ENCODE measurements around the gene SLIT3. TPM values are rescaled to one million over a fixed set of nuclear protein-coding genes. Genes with fewer than 3 reads are reported as not detected.

The SLIT3 gene
- total and polyA plus RNA-seq, 10 of the 15 experiments (the other 5 are each of a cell fraction or from before 2014, with no cell fraction given) = 0.05 TPM; not detected in 9

DNA sequence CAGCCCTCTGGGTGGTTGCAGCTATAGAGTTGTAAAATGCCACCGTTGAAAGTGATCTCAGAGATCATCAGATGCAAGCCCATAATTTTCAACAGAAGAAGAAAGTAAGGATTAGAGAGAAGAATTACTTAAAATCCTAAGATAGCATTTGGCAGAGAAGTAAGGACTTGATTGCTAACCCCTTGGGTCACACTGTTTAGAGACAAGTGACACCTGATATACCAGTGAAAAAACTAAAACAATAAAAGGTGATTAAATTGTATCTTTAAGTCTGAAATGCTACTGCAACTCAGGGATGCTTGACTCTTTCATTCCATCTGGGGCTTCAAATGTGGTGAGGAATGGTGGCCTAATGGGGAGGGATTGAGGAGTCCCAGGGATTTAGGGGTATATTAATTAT lies 440.9 kb downstream of the SLIT3 start:
- Histone ChIP-seq H3K27me3 (replicated peaks in 1 of 2; ENCODE audit: control insufficient read depth in 2 of 2, insufficient read depth in 2 of 2, low read length in 1 of 2) (0 out of 4 replicates have a peak, but pooled peaks cover 0 to 1% of the 10 kb centered on the region in 2 experiments), H3K9me3 (replicated peaks; ENCODE audit: control insufficient read depth, insufficient read depth, low read length) (no peaks in the 10 kb centered on the region), H3K36me3 (ENCODE audit: control insufficient read depth in 2 of 2, insufficient read depth in 2 of 2, low read length in 1 of 2) (no peaks in the 10 kb centered on the region), H4K20me1 (ENCODE audit: control insufficient read depth, insufficient read depth) (no peaks in the 10 kb centered on the region), H3K9ac (ENCODE audit: control insufficient read depth, insufficient read depth, low read length) (no peak overlapping the region), H3K79me2 (ENCODE audit: control insufficient read depth, insufficient read depth, low read length) (no peaks in the 10 kb centered on the region), H3K27ac (ENCODE audit: control insufficient read depth, insufficient read depth) (no peak overlapping the region), H3K4me1 (ENCODE audit: control insufficient read depth, insufficient read depth, low read length) (no peaks in the 10 kb centered on the region), H3K4me3 (no peak overlapping the region), H2AFZ (ENCODE audit: control insufficient read depth, low read depth, low read length) (no peak overlapping the region), H3K4me2 (ENCODE audit: control insufficient read depth, insufficient read depth) (no peak overlapping the region)
- FAIRE-seq (no peak), DNase-seq (ENCODE audit: low read depth, low spot score) (no peak), ATAC-seq (no peak)
- 26% methylated on average over 1 of the region's 1 CpG for WGBS (ENCODE audit: insufficient coverage, insufficient replicate concordance, low lambda C conversion rate, missing lambda C conversion rate)
- ChIA-PET RAD21 (ENCODE audit: unreplicated experiment) (no interaction called here), CTCF (no interaction called here), POLR2A (no interaction called here), SMC1A (ENCODE audit: uncharacterized antibody, unreplicated experiment) (no interaction called here)
- in situ Hi-C loops (cut with MboI) = no loop called here
- intact Hi-C loops (cut with micrococcal nuclease; ENCODE audit: unreplicated experiment) = no loop called here
- BruUV-seq (replicated peaks) = no TSS peak
- TF ChIP-seq ZBED1 (IDR thresholded peaks at IDR 0.05; ENCODE audit: borderline replicate concordance) (no peak), CBFB (IDR thresholded peaks at IDR 0.05; ENCODE audit: low read depth) (no peak), CHD1 (IDR thresholded peaks at IDR 0.05; ENCODE audit: low read depth, low read length) (no peak), HDAC6 (IDR thresholded peaks at IDR 0.05; ENCODE audit: unreplicated experiment) (no peak), IKZF2 (IDR thresholded peaks at IDR 0.05) (no peak)

DNA sequence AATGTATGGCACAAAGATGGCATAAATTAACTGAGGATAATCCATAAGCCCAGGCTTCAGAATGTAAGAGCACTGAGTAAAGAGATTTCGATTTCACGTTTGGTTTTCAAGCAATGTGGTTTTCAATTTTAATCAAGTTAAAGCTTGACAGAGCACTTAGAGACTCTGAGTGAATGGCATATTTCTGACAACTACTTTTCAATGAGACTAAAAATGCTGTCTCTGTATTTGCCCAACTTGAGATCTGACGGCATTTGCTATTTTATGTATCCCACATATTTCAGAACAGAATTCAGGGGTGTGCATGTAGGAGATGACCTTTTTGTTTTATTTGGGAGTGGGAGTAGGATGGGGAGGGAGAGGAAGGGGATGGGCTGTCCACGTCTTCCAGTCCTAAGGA lies 441.5 kb downstream of the SLIT3 start:
- ChIA-PET RAD21 (ENCODE audit: unreplicated experiment) (no interaction called here), POLR2A (no interaction called here), CTCF (no interaction called here), SMC1A (ENCODE audit: uncharacterized antibody, unreplicated experiment) (no interaction called here)
- in situ Hi-C loops (cut with MboI) (no loop called here), intact Hi-C loops (cut with micrococcal nuclease; ENCODE audit: unreplicated experiment) (no loop called here)
- no peaks in the 10 kb centered on the region for H4K20me1 ChIP-seq (ENCODE audit: control insufficient read depth, insufficient read depth)
- 13% methylated on average over 4 of the region's 4 CpGs for WGBS (ENCODE audit: insufficient coverage, insufficient replicate concordance, low lambda C conversion rate, missing lambda C conversion rate)
- no peak overlapping the region for H3K4me2 ChIP-seq (ENCODE audit: control insufficient read depth, insufficient read depth)
- no peak overlapping the region for H3K27ac ChIP-seq (ENCODE audit: control insufficient read depth, insufficient read depth)
- H3K4me1 ChIP-seq (ENCODE audit: control insufficient read depth, insufficient read depth, low read length) = no peaks in the 10 kb centered on the region
- no peak for ATAC-seq
- H3K27me3 ChIP-seq (replicated peaks in 1 of 2; ENCODE audit: control insufficient read depth in 2 of 2, insufficient read depth in 2 of 2, low read length in 1 of 2) = 0 out of 4 replicates have a peak, but pooled peaks cover 0 to 1% of the 10 kb centered on the region in 2 experiments
- H3K36me3 ChIP-seq (ENCODE audit: control insufficient read depth in 2 of 2, insufficient read depth in 2 of 2, low read length in 1 of 2) = no peaks in the 10 kb centered on the region
- FAIRE-seq = no peak
- H3K79me2 ChIP-seq (ENCODE audit: control insufficient read depth, insufficient read depth, low read length) = no peaks in the 10 kb centered on the region
- no peak overlapping the region for H3K4me3 ChIP-seq
- no TSS peak for BruUV-seq (replicated peaks)
- H3K9ac ChIP-seq (ENCODE audit: control insufficient read depth, insufficient read depth, low read length) = no peak overlapping the region
- TF ChIP-seq MTA3 (IDR thresholded peaks at IDR 0.05; ENCODE audit: borderline replicate concordance, low read length) = no peak
- H2AFZ ChIP-seq (ENCODE audit: control insufficient read depth, low read depth, low read length) = no peak overlapping the region
- H3K9me3 ChIP-seq (replicated peaks; ENCODE audit: control insufficient read depth, insufficient read depth, low read length) = no peaks in the 10 kb centered on the region
- no peak for DNase-seq (ENCODE audit: low read depth, low spot score)
